SK-N-SH (cell line): ENCODE data around the gene DDX46. TPM values are rescaled to one million over a fixed set of nuclear protein-coding genes. Genes with fewer than 3 reads are reported as not detected.
"Not testable (repeated sequence)": the region's sequence is repeated elsewhere in the genome, so short reads cannot be mapped to it uniquely, and the experiment has no call there.

Experiments
- CTCF ChIA-PET: fragments of 300-600, 350-600 bp; formaldehyde crosslinking; extraction: SDS; loops from one replicate; lab custom pipeline; 2021; lab: Yijun Ruan, JAX
- POLR2A ChIA-PET: fragments of 350-600 bp; sonication (Branson Sonifier 250); formaldehyde crosslinking; extraction: SDS; loops from one replicate; lab custom pipeline; 2020; ENCODE audit warnings: antibody characterized with exemption, inconsistent platforms; lab: Yijun Ruan, JAX
- DNase-seq: peaks from one replicate; pipeline ENCODE4 v3.0.0; 2012
- H2AFZ ChIP-seq: fragments of 200-600 bp; sonication (generic); 2 replicates; pipeline ENCODE4 v1.8.1; 2016; ENCODE audit warnings: antibody characterized with exemption, mild to moderate bottlenecking, low read depth
- H3F3A ChIP-seq: fragments of 200-600 bp; sonication (generic); replicated peaks from 2 replicates; pipeline ENCODE3; 2016; ENCODE audit warnings: antibody characterized with exemption, mild to moderate bottlenecking; ENCODE audit not compliant: insufficient read depth
- H3K27ac ChIP-seq, 2 experiments: fragments of 200-500 bp in 1 of 2; fragments of 200-600 bp in 1 of 2; sonication (Bioruptor generic) in 1 of 2; sonication (generic), shearing (Covaris generic) in 1 of 2; 2 replicates each; pipeline versions ENCODE4 v1.5.1 to v1.6.1; 2014 to 2016; ENCODE audit warnings: low read depth in 2 of 2, inconsistent platforms in 1 of 2, low read length in 1 of 2, mild to moderate bottlenecking in 1 of 2, mixed read lengths in 1 of 2
- H3K27me3 ChIP-seq: fragments of 200-600 bp; sonication (generic), shearing (Covaris generic); 2 replicates; pipeline ENCODE4 v1.6.1; 2016; ENCODE audit warnings: mixed run types; ENCODE audit not compliant: insufficient read depth
- H3K36me3 ChIP-seq, 2 experiments: fragments of 200-500 bp in 1 of 2; fragments of 200-600 bp in 1 of 2; sonication (Bioruptor generic) in 1 of 2; sonication (generic) in 1 of 2; replicated peaks in 1 of 2; 2 replicates each; pipeline versions ENCODE3 to v1.5.1; 2014 to 2016; ENCODE audit warnings: low read length in 1 of 2, mild to moderate bottlenecking in 1 of 2; ENCODE audit not compliant: insufficient read depth in 2 of 2, control insufficient read depth in 1 of 2
- H3K4me1 ChIP-seq, 2 experiments: fragments of 200-500 bp in 1 of 2; fragments of 200-600 bp in 1 of 2; sonication (Bioruptor generic) in 1 of 2; sonication (generic), shearing (Covaris generic) in 1 of 2; 2 replicates each; pipeline versions ENCODE4 v1.5.1 to v1.6.1; 2014 to 2016; ENCODE audit warnings: low read depth in 1 of 2, low read length in 1 of 2, mixed run types in 1 of 2; ENCODE audit not compliant: insufficient read depth in 2 of 2, control insufficient read depth in 1 of 2
- H3K4me2 ChIP-seq: fragments of 200-600 bp; sonication (generic), shearing (Covaris generic); 2 replicates; pipeline ENCODE4 v1.6.1; 2017; ENCODE audit warnings: mixed run types
- H3K4me3 ChIP-seq, 2 experiments: fragments of 200-500 bp in 1 of 2; fragments of 200-600 bp in 1 of 2; sonication (Bioruptor generic) in 1 of 2; sonication (generic), shearing (Covaris generic) in 1 of 2; 2 replicates each; pipeline versions ENCODE4 v1.5.1 to v1.8.1; 2014 to 2016; ENCODE audit warnings: low read depth in 2 of 2, inconsistent platforms in 1 of 2, low read length in 1 of 2, mild to moderate bottlenecking in 1 of 2, mixed read lengths in 1 of 2, moderate library complexity in 1 of 2
- H3K79me2 ChIP-seq: fragments of 200-600 bp; sonication (generic); 2 replicates; pipeline ENCODE4 v1.8.1; 2017; ENCODE audit warnings: mild to moderate bottlenecking; ENCODE audit not compliant: insufficient read depth
- H3K9ac ChIP-seq: fragments of 200-600 bp; sonication (generic); 2 replicates; pipeline ENCODE4 v1.6.1; 2017; ENCODE audit warnings: mixed run types
- H3K9me2 ChIP-seq: fragments of 200-600 bp; sonication (generic); 2 replicates; pipeline ENCODE4 v1.6.1; 2017; ENCODE audit warnings: mixed run types
- H3K9me3 ChIP-seq: fragments of 200-600 bp; sonication (generic); 2 replicates; pipeline ENCODE4 v1.6.1; 2017; ENCODE audit warnings: mixed run types, mild to moderate bottlenecking, moderate library complexity
- H4K20me1 ChIP-seq: fragments of 200-600 bp; sonication (generic); 2 replicates; pipeline ENCODE4 v1.6.1; 2017; ENCODE audit warnings: mild to moderate bottlenecking, mixed run types; ENCODE audit not compliant: insufficient read depth
- CHD2 ChIP-seq: fragments of 150-350 bp; IDR thresholded peaks from 2 replicates; pipeline ENCODE4 v1.6.1; 2018; ENCODE audit warnings: low read length; ENCODE audit not compliant: partially characterized antibody
- EZH2phosphoT487 ChIP-seq: fragments of 200-600 bp; sonication (generic); IDR thresholded peaks from 2 replicates; pipeline ENCODE4 v1.6.1; 2017; ENCODE audit warnings: low read depth, mixed run types, mild to moderate bottlenecking, antibody characterized with exemption, moderate library complexity, borderline replicate concordance
- FOXJ3 ChIP-seq: sonication (generic); formaldehyde crosslinking; IDR thresholded peaks from 2 replicates; pipeline ENCODE4 v1.5.1; 2020; ENCODE audit warnings: mild to moderate bottlenecking, missing genetic modification reagents
- GABPA ChIP-seq: IDR thresholded peaks from 2 replicates; pipeline ENCODE4 v1.4.0; 2012; ENCODE audit warnings: low read depth, mild to moderate bottlenecking
- RAD21 ChIP-seq: IDR thresholded peaks from 2 replicates; pipeline ENCODE4 v1.6.1; 2012; ENCODE audit warnings: mild to moderate bottlenecking, low read length
- SMC3 ChIP-seq: IDR thresholded peaks from 2 replicates; pipeline ENCODE4 v1.6.1; 2012; ENCODE audit warnings: low read depth, low read length, improper control_type of control experiment
- WGBS: methylation state at CpG from one replicate; pipeline ENCODE4 v1.1.6; 2017; ENCODE audit warnings: low lambda C conversion rate; 5-methylcytosine and 5-hydroxymethylcytosine counted together
- polyA plus RNA-seq, 3 experiments: library from polyadenylated mRNA; depleted of rRNA; stranded (reverse); fragments of >200 nt; gene quantifications; 2 replicates each; pipeline ENCODE4 v1.2.3, GENCODE V29; 2012
- TF ChIP-seq, protein P1 (sequence below): fragments of 200-600 bp; sonication (generic); IDR thresholded peaks from 2 replicates; pipeline ENCODE4 v1.6.1; 2017; ENCODE audit warnings: antibody characterized with exemption, mild to moderate bottlenecking, moderate library complexity

Gene DDX46
- polyA plus RNA-seq, 1 of the 3 experiments (the other 2 are of a cell fraction), result 20.3 TPM

GRCh38 chr5:134851307-134851923, 92.8 kb downstream of the DDX46 start:
- peaks cover 47% of the 10 kb centered on the region for H4K20me1 ChIP-seq
- H2AFZ ChIP-seq, result no peak overlapping the region
- H3K27me3 ChIP-seq, result no peaks in the 10 kb centered on the region
- no peak for TF ChIP-seq EZH2phosphoT487
- TF ChIP-seq SMC3, result peak; percentile 15; the same call in 1 of the 2 replicates
- TF ChIP-seq GABPA, result no peak
- TF ChIP-seq CHD2, result peak; percentile 22
- peak; percentile 48 for TF ChIP-seq RAD21
- TF ChIP-seq, protein P1, sequence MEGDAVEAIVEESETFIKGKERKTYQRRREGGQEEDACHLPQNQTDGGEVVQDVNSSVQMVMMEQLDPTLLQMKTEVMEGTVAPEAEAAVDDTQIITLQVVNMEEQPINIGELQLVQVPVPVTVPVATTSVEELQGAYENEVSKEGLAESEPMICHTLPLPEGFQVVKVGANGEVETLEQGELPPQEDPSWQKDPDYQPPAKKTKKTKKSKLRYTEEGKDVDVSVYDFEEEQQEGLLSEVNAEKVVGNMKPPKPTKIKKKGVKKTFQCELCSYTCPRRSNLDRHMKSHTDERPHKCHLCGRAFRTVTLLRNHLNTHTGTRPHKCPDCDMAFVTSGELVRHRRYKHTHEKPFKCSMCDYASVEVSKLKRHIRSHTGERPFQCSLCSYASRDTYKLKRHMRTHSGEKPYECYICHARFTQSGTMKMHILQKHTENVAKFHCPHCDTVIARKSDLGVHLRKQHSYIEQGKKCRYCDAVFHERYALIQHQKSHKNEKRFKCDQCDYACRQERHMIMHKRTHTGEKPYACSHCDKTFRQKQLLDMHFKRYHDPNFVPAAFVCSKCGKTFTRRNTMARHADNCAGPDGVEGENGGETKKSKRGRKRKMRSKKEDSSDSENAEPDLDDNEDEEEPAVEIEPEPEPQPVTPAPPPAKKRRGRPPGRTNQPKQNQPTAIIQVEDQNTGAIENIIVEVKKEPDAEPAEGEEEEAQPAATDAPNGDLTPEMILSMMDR, result peak; percentile 67
- H3F3A ChIP-seq, result peaks cover 18% of the 10 kb centered on the region
- peaks cover 27 to 72% of the 10 kb centered on the region in 2 experiments for H3K36me3 ChIP-seq
- H3K4me1 ChIP-seq, result peaks cover 6 to 24% of the 10 kb centered on the region in 2 experiments
- H3K9ac ChIP-seq, result no peak overlapping the region
- WGBS, result 63% methylated on average over 1 of the region's 1 CpG
- ChIA-PET CTCF (interaction anchor here (0.7 to 2.2 kb wide), 8 partner anchors 9 to 53 kb away, joined by 3 to 16 read pairs (median 4); partner anchors contain the start of genes PCBD2 and TXNDC15), POLR2A (no interaction called here)
- DNase-seq, result peak; percentile 40
- H3K9me2 ChIP-seq, result no peaks in the 10 kb centered on the region
- no peak overlapping the region for H3K4me3 ChIP-seq
- peak overlapping the region; percentile 3 to 42; a peak in 2 of 4 replicates for H3K27ac ChIP-seq
- H3K4me2 ChIP-seq, result peak overlapping the region; percentile 38; the same call in 1 of the 2 replicates
- no peaks in the 10 kb centered on the region for H3K9me3 ChIP-seq
- peaks cover 99% of the 10 kb centered on the region for H3K79me2 ChIP-seq

DNA sequence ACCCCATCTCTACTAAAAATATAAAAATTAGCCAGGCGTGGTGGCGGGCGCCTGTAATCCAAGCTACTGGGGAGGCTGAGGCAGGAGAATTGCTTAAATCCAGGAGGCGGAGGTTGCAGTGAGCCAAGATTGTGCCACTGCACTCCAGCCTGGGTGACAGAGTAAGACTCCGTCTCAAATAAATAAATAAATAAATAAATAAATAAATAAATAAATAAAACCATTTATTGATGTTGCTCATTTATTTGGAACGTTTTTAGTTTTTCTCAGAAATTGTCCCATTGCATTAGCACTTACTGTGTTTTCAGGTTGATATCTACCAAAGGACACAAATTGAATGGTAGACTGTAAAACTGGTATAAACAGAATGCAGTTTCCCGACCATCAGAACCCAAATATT, 97.9 kb downstream of the DDX46 start:
- H3K4me3 ChIP-seq, H3K4me1 ChIP-seq, DNase-seq, H3K4me2 ChIP-seq, H3K9me2 ChIP-seq, H3K27me3 ChIP-seq, H3K9ac ChIP-seq, H2AFZ ChIP-seq, H3K9me3 ChIP-seq, POLR2A ChIA-PET, H3K27ac ChIP-seq: not testable (repeated sequence)
- CTCF ChIA-PET, result interaction anchor here (1.9 to 2.9 kb wide), 2 partner anchors 8 to 49 kb away, joined by 5 to 13 read pairs; partner anchors contain the start of gene PCBD2
- WGBS, result 89% methylated on average over 7 of the region's 7 CpGs
- Histone ChIP-seq H3F3A (peaks cover 18% of the 10 kb centered on the region), H4K20me1 (peaks cover 30% of the 10 kb centered on the region), H3K79me2 (peaks cover 65% of the 10 kb centered on the region), H3K36me3 (peaks cover 59 to 80% of the 10 kb centered on the region in 2 experiments)

GRCh38 chr5:134857401-134857800, 98.8 kb downstream of the DDX46 start:
- H3K9me3 ChIP-seq, result no peaks in the 10 kb centered on the region
- H3K9ac ChIP-seq, result no peak overlapping the region
- H2AFZ ChIP-seq, result no peak overlapping the region
- no peak for DNase-seq
- H3K4me1 ChIP-seq, result peaks cover 0 to 2% of the 10 kb centered on the region in 2 experiments; a peak in 1 of 4 replicates
- POLR2A ChIA-PET, result interaction anchor here (0.6 to 0.7 kb wide), 2 partner anchors 16 to 48 kb away, joined by 3 to 4 read pairs; partner anchors contain the start of genes PCBD2 and TXNDC15
- WGBS, result 95% methylated on average over 3 of the region's 3 CpGs
- CTCF ChIA-PET, result no interaction called here
- peaks cover 57 to 75% of the 10 kb centered on the region in 2 experiments for H3K36me3 ChIP-seq
- no peak overlapping the region for H3K4me3 ChIP-seq
- no peaks in the 10 kb centered on the region for H3K27me3 ChIP-seq
- H3F3A ChIP-seq, result peaks cover 18% of the 10 kb centered on the region
- no peaks in the 10 kb centered on the region for H3K9me2 ChIP-seq
- no peak overlapping the region for H3K27ac ChIP-seq
- no peak overlapping the region for H3K4me2 ChIP-seq
- peaks cover 55% of the 10 kb centered on the region for H3K79me2 ChIP-seq
- H4K20me1 ChIP-seq, result peaks cover 20% of the 10 kb centered on the region; the same call in 1 of the 2 replicates
- TF ChIP-seq FOXJ3, result no peak
